ENCODE measurements around the gene C3orf22. TPM values are rescaled to one million over a fixed set of nuclear protein-coding genes. Genes with fewer than 3 reads are reported as not detected.

C3orf22 gene
- total and polyA plus RNA-seq, 2 experiments from 2014 or later, result not detected

GRCh38 chr3:126518779-126519177, 40.0 kb downstream of the C3orf22 start:
- no peaks in the 10 kb centered on the region for H4K20me1 ChIP-seq (ENCODE audit: insufficient read depth)
- no peaks in the 10 kb centered on the region for H3K79me2 ChIP-seq (ENCODE audit: insufficient read depth)
- H3K9me3 ChIP-seq (ENCODE audit: low read depth), result no peaks in the 10 kb centered on the region
- H3K4me1 ChIP-seq (ENCODE audit: insufficient read depth), result no peaks in the 10 kb centered on the region
- no peak for DNase-seq
- H3K27me3 ChIP-seq (replicated peaks; ENCODE audit: insufficient read depth), result 0 out of 2 replicates have a peak, but pooled peaks cover 20% of the 10 kb centered on the region
- H3K9ac ChIP-seq, result no peak overlapping the region
- 46 to 54% methylated on average over 4 of the region's 4 CpGs for WGBS, 2 experiments (ENCODE audit: low coverage in 1 of 2, low lambda C conversion rate in 2 of 2, missing lambda C conversion rate in 2 of 2)
- H3F3A ChIP-seq (ENCODE audit: insufficient read depth), result no peaks in the 10 kb centered on the region
- in situ Hi-C loops (cut with MboI), result no loop called here
- H3K27ac ChIP-seq, result no peak overlapping the region
- H2AFZ ChIP-seq, result no peak overlapping the region
- H3K9me2 ChIP-seq (ENCODE audit: insufficient read depth), result no peaks in the 10 kb centered on the region
- no peak overlapping the region for H3K4me3 ChIP-seq
- TF ChIP-seq EZH2phosphoT487 (IDR thresholded peaks at IDR 0.05; ENCODE audit: insufficient read depth, low read depth) (no peak), EZH2 (IDR thresholded peaks at IDR 0.05; ENCODE audit: insufficient read depth, poor library complexity, severe bottlenecking) (no peak)
- no peaks in the 10 kb centered on the region for H3K36me3 ChIP-seq (ENCODE audit: low read depth)
- no peak overlapping the region for H3K4me2 ChIP-seq (ENCODE audit: unreplicated experiment)

- H3K27ac ChIP-seq, result no peak overlapping the region
- no peaks in the 10 kb centered on the region for H3K79me2 ChIP-seq (ENCODE audit: insufficient read depth)
- in situ Hi-C loops (cut with MboI), result no loop called here
- H3K9me3 ChIP-seq (ENCODE audit: low read depth), result no peaks in the 10 kb centered on the region
- no peaks in the 10 kb centered on the region for H4K20me1 ChIP-seq (ENCODE audit: insufficient read depth)
- no peaks in the 10 kb centered on the region for H3F3A ChIP-seq (ENCODE audit: insufficient read depth)
- no peak for DNase-seq
- H3K27me3 ChIP-seq (replicated peaks; ENCODE audit: insufficient read depth), result 0 out of 2 replicates have a peak, but pooled peaks cover 14% of the 10 kb centered on the region
- no peak overlapping the region for H3K4me2 ChIP-seq (ENCODE audit: unreplicated experiment)
- no peak for TF ChIP-seq EZH2phosphoT487 (IDR thresholded peaks at IDR 0.05; ENCODE audit: insufficient read depth, low read depth)
- no peak for TF ChIP-seq EZH2 (IDR thresholded peaks at IDR 0.05; ENCODE audit: insufficient read depth, poor library complexity, severe bottlenecking)
- H3K4me3 ChIP-seq, result no peak overlapping the region
- H3K9me2 ChIP-seq (ENCODE audit: insufficient read depth), result no peaks in the 10 kb centered on the region
- WGBS, 2 experiments (ENCODE audit: low coverage in 1 of 2, low lambda C conversion rate in 2 of 2, missing lambda C conversion rate in 2 of 2), result 74% methylated on average over 13 to 15 of the region's 15 CpGs
- H2AFZ ChIP-seq, result no peak overlapping the region
- no peaks in the 10 kb centered on the region for H3K36me3 ChIP-seq (ENCODE audit: low read depth)
- H3K4me1 ChIP-seq (ENCODE audit: insufficient read depth), result no peaks in the 10 kb centered on the region
- H3K9ac ChIP-seq, result no peak overlapping the region
Observed at GRCh38 chr3:126517986-126518778, 40.5 kb downstream of the C3orf22 start.

GRCh38 chr3:126517291-126517951, 41.3 kb downstream of the C3orf22 start, which contains the start of gene UROC1:
Gene UROC1 (minus strand): TSS chr3:126517773. CDS start chr3:126517719, 54 bp downstream.
- no peaks in the 10 kb centered on the region for H3K9me2 ChIP-seq (ENCODE audit: insufficient read depth)
- H3K4me3 ChIP-seq, result no peak within 1 kb of the TSS
- DNase-seq, result no peak
- H3K79me2 ChIP-seq (ENCODE audit: insufficient read depth), result no peaks in the 10 kb centered on the region
- H2AFZ ChIP-seq, result no peak within 1 kb of the TSS
- H3K4me1 ChIP-seq (ENCODE audit: insufficient read depth), result no peaks in the 10 kb centered on the region
- 81% methylated on average over 15 to 16 of the region's 16 CpGs for WGBS, 2 experiments (ENCODE audit: low coverage in 1 of 2, low lambda C conversion rate in 2 of 2, missing lambda C conversion rate in 2 of 2)
- no peak within 1 kb of the TSS for H3K27ac ChIP-seq
- no peaks in the 10 kb centered on the region for H3K36me3 ChIP-seq (ENCODE audit: low read depth)
- TF ChIP-seq EZH2phosphoT487 (IDR thresholded peaks at IDR 0.05; ENCODE audit: insufficient read depth, low read depth) (no peak), EZH2 (IDR thresholded peaks at IDR 0.05; ENCODE audit: insufficient read depth, poor library complexity, severe bottlenecking) (no peak)
- no peaks in the 10 kb centered on the region for H4K20me1 ChIP-seq (ENCODE audit: insufficient read depth)
- H3K4me2 ChIP-seq (ENCODE audit: unreplicated experiment), result no peak within 1 kb of the TSS
- no peak within 1 kb of the TSS for H3K9ac ChIP-seq
- no peaks in the 10 kb centered on the region for H3F3A ChIP-seq (ENCODE audit: insufficient read depth)
- H3K27me3 ChIP-seq (replicated peaks; ENCODE audit: insufficient read depth), result 0 out of 2 replicates have a peak, but pooled peaks cover 8% of the 10 kb centered on the region
- in situ Hi-C loops (cut with MboI), result no loop called here
- H3K9me3 ChIP-seq (ENCODE audit: low read depth), result no peaks in the 10 kb centered on the region

GRCh38 chr3:126516936-126517290, 41.8 kb downstream of the C3orf22 start:
- Histone ChIP-seq H3K27me3 (replicated peaks; ENCODE audit: insufficient read depth) (0 out of 2 replicates have a peak, but pooled peaks cover 8% of the 10 kb centered on the region), H3F3A (ENCODE audit: insufficient read depth) (no peaks in the 10 kb centered on the region), H3K9me3 (ENCODE audit: low read depth) (no peaks in the 10 kb centered on the region), H4K20me1 (ENCODE audit: insufficient read depth) (no peaks in the 10 kb centered on the region), H3K9me2 (ENCODE audit: insufficient read depth) (no peaks in the 10 kb centered on the region), H2AFZ (no peak overlapping the region), H3K4me2 (ENCODE audit: unreplicated experiment) (no peak overlapping the region), H3K4me3 (no peak overlapping the region), H3K36me3 (ENCODE audit: low read depth) (no peaks in the 10 kb centered on the region), H3K9ac (no peak overlapping the region), H3K4me1 (ENCODE audit: insufficient read depth) (0 out of 2 replicates have a peak, but pooled peaks cover 2% of the 10 kb centered on the region), H3K27ac (no peak overlapping the region), H3K79me2 (ENCODE audit: insufficient read depth) (no peaks in the 10 kb centered on the region)
- TF ChIP-seq EZH2 (IDR thresholded peaks at IDR 0.05; ENCODE audit: insufficient read depth, poor library complexity, severe bottlenecking) (no peak), EZH2phosphoT487 (IDR thresholded peaks at IDR 0.05; ENCODE audit: insufficient read depth, low read depth) (no peak)
- no peak for DNase-seq
- WGBS, 2 experiments (ENCODE audit: low coverage in 1 of 2, low lambda C conversion rate in 2 of 2, missing lambda C conversion rate in 2 of 2), result 61 to 66% methylated on average over 9 of the region's 9 CpGs
- in situ Hi-C loops (cut with MboI), result no loop called here
